HEK293 (cell line): ENCODE data around the gene SPRR3.

Experiments used
- CTCF ChIA-PET: fragments of 350-600 bp; formaldehyde crosslinking; extraction: SDS; loops from one replicate; lab custom pipeline; 2021; ENCODE audit warnings: antibody characterized with exemption; lab: Yijun Ruan, JAX
- POLR2A ChIA-PET: fragments of 300-600 bp; formaldehyde crosslinking; extraction: SDS; loops from one replicate; lab custom pipeline; 2020; ENCODE audit warnings: antibody characterized with exemption, inconsistent platforms; lab: Yijun Ruan, JAX
- H3K27ac ChIP-seq: fragments of 200-500 bp; sonication (Bioruptor generic); 2 replicates; pipeline ENCODE4 v1.5.1; 2014; ENCODE audit warnings: low read depth, low read length, control low read depth, inconsistent platforms; ENCODE audit errors: extremely low read depth
- H3K36me3 ChIP-seq, 2 experiments: fragments of 200-500 bp in 1 of 2; sonication (Bioruptor generic) in 1 of 2; 1 replicate in 1 of 2; 2 replicates in 1 of 2; pipeline ENCODE4 v1.5.1; 2014 to 2017; ENCODE audit warnings: inconsistent platforms in 2 of 2, low read length in 2 of 2; ENCODE audit not compliant: control insufficient read depth in 2 of 2, insufficient read depth in 1 of 2
- H3K4me1 ChIP-seq: fragments of 200-500 bp; sonication (Bioruptor generic); 2 replicates; pipeline ENCODE4 v1.5.1; 2014; ENCODE audit warnings: mild to moderate bottlenecking, low read length, inconsistent platforms; ENCODE audit not compliant: control insufficient read depth, insufficient read depth
- H3K4me3 ChIP-seq: 2 replicates; pipeline ENCODE4 v1.5.1; 2011; ENCODE audit warnings: low read depth, mild to moderate bottlenecking, control low read depth, low read length, moderate library complexity
- H3K9me3 ChIP-seq: fragments of 200-500 bp; sonication (Bioruptor generic); 2 replicates; pipeline ENCODE4 v1.5.1; 2014; ENCODE audit warnings: low read depth, low read length, inconsistent platforms; ENCODE audit not compliant: control insufficient read depth, insufficient read depth
- ATF2 ChIP-seq: fragments of 450-650 bp; formaldehyde crosslinking; IDR thresholded peaks from 2 replicates; pipeline ENCODE4 v1.5.1; 2016; ENCODE audit warnings: missing biosample characterization, missing genetic modification characterization, low read depth
- CTCF ChIP-seq: fragments of 450-650 bp; formaldehyde crosslinking; IDR thresholded peaks from 2 replicates; pipeline ENCODE4 v1.5.1; 2016; ENCODE audit warnings: missing biosample characterization, missing genetic modification characterization
- GLIS1 ChIP-seq: fragments of 450-650 bp; formaldehyde crosslinking; IDR thresholded peaks from 2 replicates; pipeline ENCODE4 v1.5.1; 2016; ENCODE audit warnings: missing biosample characterization, missing genetic modification characterization
- HIC1 ChIP-seq: fragments of 450-650 bp; formaldehyde crosslinking; IDR thresholded peaks from 2 replicates; pipeline ENCODE4 v1.5.1; 2016; ENCODE audit warnings: missing biosample characterization, missing genetic modification characterization
- MYNN ChIP-seq: fragments of 450-650 bp; formaldehyde crosslinking; IDR thresholded peaks from 2 replicates; pipeline ENCODE4 v1.5.1; 2016; ENCODE audit warnings: missing biosample characterization, missing genetic modification characterization, borderline replicate concordance
- PBX3 ChIP-seq: sonication (generic); formaldehyde crosslinking; IDR thresholded peaks from 2 replicates; pipeline ENCODE4 v1.8.1; 2022; ENCODE audit warnings: mild to moderate bottlenecking, moderate library complexity, missing genetic modification reagents
- PRDM6 ChIP-seq: fragments of 450-650 bp; formaldehyde crosslinking; IDR thresholded peaks from 2 replicates; pipeline ENCODE4 v1.5.1; 2017; ENCODE audit warnings: missing biosample characterization, missing genetic modification characterization
- SCRT2 ChIP-seq: fragments of 450-650 bp; formaldehyde crosslinking; IDR thresholded peaks from 2 replicates; pipeline ENCODE4 v1.5.1; 2016; ENCODE audit warnings: missing biosample characterization, missing genetic modification characterization
- ZFP41 ChIP-seq: fragments of 450-650 bp; formaldehyde crosslinking; IDR thresholded peaks from 2 replicates; pipeline ENCODE4 v1.5.1; 2016; ENCODE audit warnings: missing biosample characterization, missing genetic modification characterization, borderline replicate concordance
- ZNF248 ChIP-seq: fragments of 450-650 bp; formaldehyde crosslinking; IDR thresholded peaks from 2 replicates; pipeline ENCODE4 v1.5.1; 2017; ENCODE audit warnings: missing biosample characterization, missing genetic modification characterization
- ZNF274 ChIP-seq, 2 experiments: fragments of 200-500 bp in 1 of 2; fragments of 450-650 bp in 1 of 2; sonication (Bioruptor generic) in 1 of 2; formaldehyde crosslinking in 1 of 2; IDR thresholded peaks; 2 replicates each; pipeline versions ENCODE4 v1.5.1 to v1.6.1; 2014 to 2016; ENCODE audit warnings: borderline replicate concordance in 1 of 2, inconsistent platforms in 1 of 2, low read length in 1 of 2, missing biosample characterization in 1 of 2, missing genetic modification characterization in 1 of 2
- ZNF311 ChIP-seq: fragments of 450-650 bp; formaldehyde crosslinking; IDR thresholded peaks from 2 replicates; pipeline ENCODE4 v1.5.1; 2017; ENCODE audit warnings: missing biosample characterization, missing genetic modification characterization, borderline replicate concordance
- ZNF629 ChIP-seq: fragments of 450-650 bp; formaldehyde crosslinking; IDR thresholded peaks from 2 replicates; pipeline ENCODE4 v1.5.1; 2017; ENCODE audit warnings: missing biosample characterization, missing genetic modification characterization
- ZNF692 ChIP-seq: fragments of 450-650 bp; formaldehyde crosslinking; IDR thresholded peaks from 2 replicates; pipeline ENCODE4 v1.5.1; 2016; ENCODE audit warnings: missing biosample characterization, missing genetic modification characterization
- ZNF704 ChIP-seq: fragments of 450-650 bp; formaldehyde crosslinking; IDR thresholded peaks from 2 replicates; pipeline ENCODE4 v1.5.1; 2016; ENCODE audit warnings: missing biosample characterization, missing genetic modification characterization
- ZNF747 ChIP-seq: fragments of 450-650 bp; formaldehyde crosslinking; IDR thresholded peaks from 2 replicates; pipeline ENCODE4 v1.5.1; 2016; ENCODE audit warnings: missing biosample characterization, missing genetic modification characterization
- ZNF837 ChIP-seq: fragments of 450-650 bp; formaldehyde crosslinking; IDR thresholded peaks from 2 replicates; pipeline ENCODE4 v1.5.1; 2016; ENCODE audit warnings: missing biosample characterization, missing genetic modification characterization
- ZSCAN23 ChIP-seq: fragments of 450-650 bp; formaldehyde crosslinking; IDR thresholded peaks from 2 replicates; pipeline ENCODE4 v1.5.1; 2016; ENCODE audit warnings: missing biosample characterization, missing genetic modification characterization

SPRR3 gene

GRCh38 chr1:152986578-152986977 is 15.0 kb upstream of the SPRR3 start:
- CTCF ChIA-PET, result interaction anchor here (0.6 kb wide), 1 partner anchor 206 kb away, joined by 3 read pairs; no protein-coding TSS in a partner anchor
- no peak for TF ChIP-seq ZNF248 (tag by site-specific recombination)
- TF ChIP-seq, all 188 proteins: peak for 0
- POLR2A ChIA-PET, result no interaction called here

GRCh38 chr1:152993186-152993585 is 8.4 kb upstream of the SPRR3 start:
- H3K4me3 ChIP-seq, result no peak overlapping the region
- H3K27ac ChIP-seq, result no peak overlapping the region
- H3K4me1 ChIP-seq, result no peaks in the 10 kb centered on the region
- ChIA-PET POLR2A (no interaction called here), CTCF (no interaction called here)
- no peaks in the 10 kb centered on the region for H3K36me3 ChIP-seq
- no peak for TF ChIP-seq ZNF692 (tag by site-specific recombination)
- TF ChIP-seq PBX3 (CRISPR knock-in tag), result no peak
- no peak for TF ChIP-seq GLIS1 (tag by site-specific recombination)
- TF ChIP-seq ZSCAN23 (tag by site-specific recombination), result no peak
- no peak for TF ChIP-seq CTCF (tag by site-specific recombination)
- no peak for TF ChIP-seq ZNF629
- peak; percentile 51 for TF ChIP-seq ATF2 (tag by site-specific recombination)
- H3K9me3 ChIP-seq, result no peaks in the 10 kb centered on the region

More at GRCh38 chr1:152986578-152986977, 15.0 kb upstream of the SPRR3 start:
- no peak overlapping the region for H3K4me3 ChIP-seq
- H3K27ac ChIP-seq, result no peak overlapping the region
- no peaks in the 10 kb centered on the region for H3K9me3 ChIP-seq
- H3K36me3 ChIP-seq, result no peaks in the 10 kb centered on the region
- H3K4me1 ChIP-seq, result no peaks in the 10 kb centered on the region

GRCh38 chr1:152995842-152996241 is 5.7 kb upstream of the SPRR3 start:
- Histone ChIP-seq H3K27ac (no peak overlapping the region), H3K4me3 (no peak overlapping the region), H3K4me1 (no peaks in the 10 kb centered on the region), H3K9me3 (no peaks in the 10 kb centered on the region), H3K36me3 (no peaks in the 10 kb centered on the region)
- ChIA-PET POLR2A (no interaction called here), CTCF (no interaction called here)
- TF ChIP-seq MYNN (tag by site-specific recombination) (no peak), PRDM6 (tag by site-specific recombination) (no peak), ZNF274 (IDR thresholded peaks at IDR 0.05; ENCODE audit: low read length) (no peak), ZNF274 (tag by site-specific recombination; IDR thresholded peaks at IDR 0.05; ENCODE audit: borderline replicate concordance) (no peak), ZNF311 (tag by site-specific recombination) (no peak), ZNF837 (tag by site-specific recombination) (no peak), ZNF747 (tag by site-specific recombination) (no peak), ZFP41 (tag by site-specific recombination) (no peak), ZNF704 (tag by site-specific recombination) (no peak), HIC1 (tag by site-specific recombination) (no peak), SCRT2 (tag by site-specific recombination) (no peak)
